Urinary bladder (tissue), 4 donors: ENCODE measurements around the gene C11orf21. TPM values are rescaled to one million over a fixed set of nuclear protein-coding genes. Genes with fewer than 3 reads are reported as not detected.
"Not testable (repeated sequence)": the region's sequence is repeated elsewhere in the genome, so short reads cannot be mapped to it uniquely, and the experiment has no call there.

Source experiments
- DNase-seq: peaks from one replicate; pipeline ENCODE4 v3.0.0-alpha.2; 2015; ENCODE audit errors: extremely low spot score
- H3K27ac ChIP-seq: one replicate; pipeline ENCODE4 v1.5.1; 2013; ENCODE audit warnings: low read depth, mild to moderate bottlenecking, moderate library complexity
- H3K36me3 ChIP-seq: one replicate; pipeline ENCODE4 v1.6.1; 2013; ENCODE audit warnings: mild to moderate bottlenecking, moderate library complexity; ENCODE audit not compliant: insufficient read depth
- H3K4me1 ChIP-seq: one replicate; pipeline ENCODE4 v1.6.1; 2013; ENCODE audit warnings: mild to moderate bottlenecking, moderate library complexity; ENCODE audit not compliant: insufficient read depth
- H3K4me3 ChIP-seq: one replicate; pipeline ENCODE4 v1.5.1; 2013; ENCODE audit warnings: low read depth, low read length
- WGBS: extraction: QIAGEN DNeasy Blood & Tissue Kit; methylation state at CpG from one replicate; pipeline ENCODE4 v1.1.7; 2013; 5-methylcytosine and 5-hydroxymethylcytosine counted together
- polyA plus RNA-seq: library from polyadenylated mRNA; stranded (reverse); fragments of 200-250 nt; gene quantifications from one replicate; pipeline ENCODE4 v1.2.3, GENCODE V29; 2013
- total RNA-seq: library from RNA; depleted of rRNA; stranded (reverse); fragments of >200 nt; gene quantifications from one replicate; pipeline ENCODE4 v1.2.3, GENCODE V29; 2014
- donor health status: healthy with polysubstance abuse.
- donor health status: healthy.

Gene C11orf21
- total RNA-seq, result 0.42 TPM
- 0.60 TPM for polyA plus RNA-seq

- DNase-seq, result no peak
- Histone ChIP-seq H3K4me3 (peak within 1 kb of the TSS; percentile 5), H3K4me1 (no peaks in the 10 kb centered on the region), H3K36me3 (no peaks in the 10 kb centered on the region), H3K27ac (no peak within 1 kb of the TSS)
- 69% methylated on average over 16 of the region's 16 CpGs for WGBS
Observed at GRCh38 chr11:2301631-2302305, at the start of gene C11orf21, which contains the start of gene TSPAN32. Gene C11orf21 (minus strand): TSS chr11:2301918. CDS start chr11:2301808, 110 bp downstream. Gene TSPAN32 (plus strand): TSS chr11:2302013. CDS start chr11:2302150, 137 bp downstream.

- whole genome bisulfite sequencing, result 92% methylated on average over 1 of the region's 1 CpG
Observed at GRCh38 chr11:2348986-2349385, 47.3 kb upstream of the C11orf21 start.

GRCh38 chr11:2347308-2347830, 45.7 kb upstream of the C11orf21 start:
- no peaks in the 10 kb centered on the region for H3K4me1 ChIP-seq
- WGBS, result 92% methylated on average over 9 of the region's 9 CpGs
- no peak overlapping the region for H3K27ac ChIP-seq
- DNase-seq, result no peak
- no peak overlapping the region for H3K4me3 ChIP-seq
- H3K36me3 ChIP-seq, result no peaks in the 10 kb centered on the region

More at GRCh38 chr11:2348986-2349385, 47.3 kb upstream of the C11orf21 start:
- Histone ChIP-seq H3K36me3 (no peaks in the 10 kb centered on the region), H3K4me3 (no peak overlapping the region), H3K4me1 (no peaks in the 10 kb centered on the region), H3K27ac (no peak overlapping the region)
- DNase-seq, result no peak

- Histone ChIP-seq H3K4me3 (no peak overlapping the region), H3K27ac (no peak overlapping the region), H3K36me3 (no peaks in the 10 kb centered on the region), H3K4me1 (no peaks in the 10 kb centered on the region)
- no peak for DNase-seq
- WGBS, result 85% methylated on average over 10 of the region's 10 CpGs
Observed at GRCh38 chr11:2346586-2347307, 45.0 kb upstream of the C11orf21 start.

- H3K4me1 ChIP-seq, result no peaks in the 10 kb centered on the region
- 91% methylated on average over 4 of the region's 4 CpGs for WGBS
- DNase-seq, result no peak
- H3K27ac ChIP-seq, result no peak overlapping the region
- H3K36me3 ChIP-seq, result no peaks in the 10 kb centered on the region
- no peak overlapping the region for H3K4me3 ChIP-seq
Observed at GRCh38 chr11:2346014-2346413, 44.3 kb upstream of the C11orf21 start.

- WGBS, result 89% methylated on average over 2 of the region's 2 CpGs
- H3K4me1 ChIP-seq, result no peaks in the 10 kb centered on the region
- no peak overlapping the region for H3K27ac ChIP-seq
- no peak for DNase-seq
- H3K36me3 ChIP-seq, result no peaks in the 10 kb centered on the region
- H3K4me3 ChIP-seq, result no peak overlapping the region
Observed at GRCh38 chr11:2345050-2345449, 43.3 kb upstream of the C11orf21 start.

GRCh38 chr11:2343502-2343901, 41.8 kb upstream of the C11orf21 start:
- no peak for DNase-seq
- Histone ChIP-seq H3K4me1 (no peaks in the 10 kb centered on the region), H3K36me3 (no peaks in the 10 kb centered on the region), H3K27ac (no peak overlapping the region), H3K4me3 (no peak overlapping the region)
- WGBS, result 82% methylated on average over 4 of the region's 4 CpGs

- Histone ChIP-seq H3K36me3 (no peaks in the 10 kb centered on the region), H3K4me3 (no peak overlapping the region), H3K27ac (no peak overlapping the region), H3K4me1 (no peaks in the 10 kb centered on the region)
- 93% methylated on average over 5 of the region's 5 CpGs for WGBS
- DNase-seq, result no peak
Observed at GRCh38 chr11:2342981-2343380, 41.3 kb upstream of the C11orf21 start.

- Histone ChIP-seq H3K27ac (no peak overlapping the region), H3K4me1 (no peaks in the 10 kb centered on the region), H3K4me3 (no peak overlapping the region), H3K36me3 (no peaks in the 10 kb centered on the region)
- WGBS, result 92% methylated on average over 3 of the region's 3 CpGs
- no peak for DNase-seq
Observed at GRCh38 chr11:2342557-2342956, 40.8 kb upstream of the C11orf21 start.

- not testable (repeated sequence) for H3K4me3 ChIP-seq, H3K36me3 ChIP-seq, H3K4me1 ChIP-seq, DNase-seq, H3K27ac ChIP-seq
- 83% methylated on average over 8 of the region's 8 CpGs for WGBS
Observed at GRCh38 chr11:2338760-2339159, 37.0 kb upstream of the C11orf21 start.

GRCh38 chr11:2335286-2335685, 33.6 kb upstream of the C11orf21 start:
- H3K4me1 ChIP-seq, H3K4me3 ChIP-seq, DNase-seq, H3K36me3 ChIP-seq, H3K27ac ChIP-seq: not testable (repeated sequence)
- WGBS, result 91% methylated on average over 18 of the region's 18 CpGs

GRCh38 chr11:2333486-2334205, 31.9 kb upstream of the C11orf21 start:
- WGBS, result 89% methylated on average over 2 of the region's 4 CpGs
- H3K4me1 ChIP-seq, H3K27ac ChIP-seq: not testable (repeated sequence)

GRCh38 chr11:2332569-2332968, 30.9 kb upstream of the C11orf21 start:
- not testable (repeated sequence) for H3K4me3 ChIP-seq, H3K4me1 ChIP-seq, DNase-seq, H3K27ac ChIP-seq, H3K36me3 ChIP-seq
- WGBS, result 95% methylated on average over 16 of the region's 29 CpGs

More at GRCh38 chr11:2333486-2334205, 31.9 kb upstream of the C11orf21 start:
- DNase-seq, H3K4me3 ChIP-seq, H3K36me3 ChIP-seq: not testable (repeated sequence)
